Heart left ventricle (tissue), 13 donors: ENCODE results near the gene AFF1.

Experiments used
- POLR2A ChIP-seq, 2 donors: fragments of 450-650 bp; IDR thresholded peaks; one replicate each; pipeline ENCODE4 v1.6.1; 2017; ENCODE audit warnings: antibody characterized with exemption in 2 of 2, mild to moderate bottlenecking in 2 of 2, moderate library complexity in 2 of 2
- TF ChIP-seq, protein P1 (sequence below), 12 donors: fragments of 200-600 bp; sonication (generic) in 4 of 12; IDR thresholded peaks; one replicate each; pipeline versions ENCODE4 v1.5.0 to v1.8.0; 2018 to 2022; ENCODE audit warnings: antibody characterized with exemption in 12 of 12, mild to moderate bottlenecking in 5 of 12
- donor health status: ischemic (EF 13 %, LVEDD 7.1; RV severe dilation, severe dysfunction).
- donor health status: DM: no; HTN: yes; CAD: no.
- donor health status: DM: no; HTN: no; CAD: no.
- donor health status: ischemic (EF 25% LVEDD 6.9; RV normal size, moderate dysfunction).
- donor health status: ischemic (EF 25% LVEDD 5.7; RV mildly dilated, moderate dysfunction).
- donor health status: ischemic (EF 35%, LVEDD 5.7; RV mildly dilated, moderate dysfunction).
- donor health status: nonischemic (EF 11% LVEDD 7.7; RV severe dilation, severe dysfunction).
- donor health status: DM: yes; HTN: yes; CAD: no.
- donor health status: PGD.
- donor health status: ischemic (EF 29% LVEDD 5.4; RV normal size, mild dysfunction).
- donor health status: nonischemic (EF 23%, LVEDD 6.1; RV moderate dilation, normal function).

DNA sequence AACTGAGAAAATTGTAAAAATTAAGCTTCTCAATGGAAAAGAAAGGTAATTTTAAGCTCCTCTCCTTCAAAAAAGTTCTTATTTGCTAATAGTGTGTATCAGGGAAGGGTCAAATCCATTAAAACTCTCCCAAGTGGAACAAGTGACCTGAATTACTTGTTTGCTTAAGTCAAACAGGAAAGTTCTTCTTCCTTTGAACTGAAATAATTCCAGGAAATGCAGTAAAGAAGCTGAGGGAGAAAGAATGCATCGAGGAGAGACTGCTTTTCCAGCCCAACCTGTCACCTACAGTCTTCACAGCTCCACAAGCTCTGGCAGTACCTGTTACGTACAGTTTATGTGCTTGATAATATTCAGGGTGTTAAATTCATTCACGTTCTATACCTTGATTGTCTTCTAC is 154.6 kb downstream of the AFF1 start:
- TF ChIP-seq, protein P1, sequence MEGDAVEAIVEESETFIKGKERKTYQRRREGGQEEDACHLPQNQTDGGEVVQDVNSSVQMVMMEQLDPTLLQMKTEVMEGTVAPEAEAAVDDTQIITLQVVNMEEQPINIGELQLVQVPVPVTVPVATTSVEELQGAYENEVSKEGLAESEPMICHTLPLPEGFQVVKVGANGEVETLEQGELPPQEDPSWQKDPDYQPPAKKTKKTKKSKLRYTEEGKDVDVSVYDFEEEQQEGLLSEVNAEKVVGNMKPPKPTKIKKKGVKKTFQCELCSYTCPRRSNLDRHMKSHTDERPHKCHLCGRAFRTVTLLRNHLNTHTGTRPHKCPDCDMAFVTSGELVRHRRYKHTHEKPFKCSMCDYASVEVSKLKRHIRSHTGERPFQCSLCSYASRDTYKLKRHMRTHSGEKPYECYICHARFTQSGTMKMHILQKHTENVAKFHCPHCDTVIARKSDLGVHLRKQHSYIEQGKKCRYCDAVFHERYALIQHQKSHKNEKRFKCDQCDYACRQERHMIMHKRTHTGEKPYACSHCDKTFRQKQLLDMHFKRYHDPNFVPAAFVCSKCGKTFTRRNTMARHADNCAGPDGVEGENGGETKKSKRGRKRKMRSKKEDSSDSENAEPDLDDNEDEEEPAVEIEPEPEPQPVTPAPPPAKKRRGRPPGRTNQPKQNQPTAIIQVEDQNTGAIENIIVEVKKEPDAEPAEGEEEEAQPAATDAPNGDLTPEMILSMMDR (IDR thresholded peaks at IDR 0.05): no peak
- TF ChIP-seq POLR2A (IDR thresholded peaks at IDR 0.05): no peak
